WTC11 (cell line): ENCODE data around the gene OR2G6.
"Not testable (repeated sequence)": the region's sequence is repeated elsewhere in the genome, so short reads cannot be mapped to it uniquely, and the experiment has no call there.

Source experiments
- RELA ChIP-seq: sonication (generic); formaldehyde crosslinking; IDR thresholded peaks from 2 replicates; pipeline ENCODE4 v1.8.1; 2022; ENCODE audit warnings: missing genetic modification reagents, mild to moderate bottlenecking, borderline replicate concordance
- TF ChIP-seq, protein P1 (sequence below): fragments of 250-450 bp; sonication (Bioruptor Pico); IDR thresholded peaks from 2 replicates; pipeline ENCODE4 v1.9.0; 2021; ENCODE audit warnings: moderate library complexity, mild to moderate bottlenecking, inconsistent platforms, borderline replicate concordance
- TF ChIP-seq, protein P2 (sequence below): fragments of 200-600 bp; IDR thresholded peaks from 2 replicates; pipeline ENCODE4 v1.8.0; 2022; ENCODE audit warnings: antibody characterized with exemption

- TF ChIP-seq, protein P1, sequence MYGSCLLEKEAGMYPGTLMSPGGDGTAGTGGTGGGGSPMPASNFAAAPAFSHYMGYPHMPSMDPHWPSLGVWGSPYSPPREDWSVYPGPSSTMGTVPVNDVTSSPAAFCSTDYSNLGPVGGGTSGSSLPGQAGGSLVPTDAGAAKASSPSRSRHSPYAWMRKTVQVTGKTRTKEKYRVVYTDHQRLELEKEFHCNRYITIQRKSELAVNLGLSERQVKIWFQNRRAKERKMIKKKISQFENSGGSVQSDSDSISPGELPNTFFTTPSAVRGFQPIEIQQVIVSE (CRISPR knock-in tag) = not testable (repeated sequence)
- TF ChIP-seq, protein P2, sequence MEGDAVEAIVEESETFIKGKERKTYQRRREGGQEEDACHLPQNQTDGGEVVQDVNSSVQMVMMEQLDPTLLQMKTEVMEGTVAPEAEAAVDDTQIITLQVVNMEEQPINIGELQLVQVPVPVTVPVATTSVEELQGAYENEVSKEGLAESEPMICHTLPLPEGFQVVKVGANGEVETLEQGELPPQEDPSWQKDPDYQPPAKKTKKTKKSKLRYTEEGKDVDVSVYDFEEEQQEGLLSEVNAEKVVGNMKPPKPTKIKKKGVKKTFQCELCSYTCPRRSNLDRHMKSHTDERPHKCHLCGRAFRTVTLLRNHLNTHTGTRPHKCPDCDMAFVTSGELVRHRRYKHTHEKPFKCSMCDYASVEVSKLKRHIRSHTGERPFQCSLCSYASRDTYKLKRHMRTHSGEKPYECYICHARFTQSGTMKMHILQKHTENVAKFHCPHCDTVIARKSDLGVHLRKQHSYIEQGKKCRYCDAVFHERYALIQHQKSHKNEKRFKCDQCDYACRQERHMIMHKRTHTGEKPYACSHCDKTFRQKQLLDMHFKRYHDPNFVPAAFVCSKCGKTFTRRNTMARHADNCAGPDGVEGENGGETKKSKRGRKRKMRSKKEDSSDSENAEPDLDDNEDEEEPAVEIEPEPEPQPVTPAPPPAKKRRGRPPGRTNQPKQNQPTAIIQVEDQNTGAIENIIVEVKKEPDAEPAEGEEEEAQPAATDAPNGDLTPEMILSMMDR = not testable (repeated sequence)
- TF ChIP-seq RELA (CRISPR knock-in tag) = not testable (repeated sequence)
Observed at GRCh38 chr1:248510217-248510616, 2.3 kb downstream of the OR2G6 start.
